K562 (cell line): ENCODE data around the gene FIBP. TPM values are rescaled to one million over a fixed set of nuclear protein-coding genes. Genes with fewer than 3 reads are reported as not detected.

Experiments
- ATAC-seq: fragments of 200-7000 bp; cut with Tn5 transposase; 3 replicates; pipeline ENCODE4 v1.9.1; 2020; ENCODE audit warnings: moderate library complexity
- BruUV-seq: library from RNA; stranded (reverse); fragments of 400-500 nt; replicated peaks from 2 replicates; lab custom pipeline; 2021; lab: Mats Ljungman, UMichigan
- CTCF ChIA-PET: fragments of 300-600 bp; formaldehyde crosslinking; extraction: SDS; loops from one replicate; lab custom pipeline; 2021; ENCODE audit warnings: low intra/inter-chr PET ratio; lab: Yijun Ruan, JAX
- POLR2A ChIA-PET: fragments of 300-600, 350-650 bp; sonication (Branson Sonifier 250); formaldehyde crosslinking; extraction: SDS; loops from one replicate; lab custom pipeline; 2021; ENCODE audit warnings: antibody characterized with exemption, inconsistent platforms; lab: Yijun Ruan, JAX
- DNase-seq, 4 experiments: peaks; one replicate each; pipeline versions ENCODE4 v3.0.0 to v3.0.0-alpha.2; 2011 to 2018; ENCODE audit warnings: low spot score in 3 of 4, mixed read lengths in 3 of 4; ENCODE audit errors: extremely low read depth in 1 of 4
- FAIRE-seq: peaks from 2 replicates; lab custom pipeline; 2011; peaks lifted over from hg19 to GRCh38; lab: Jason Lieb, UNC
- H2AFZ ChIP-seq: 2 replicates; pipeline ENCODE4 v1.6.0; 2011; ENCODE audit warnings: low read depth, low read length, control low read depth, inconsistent platforms
- H3K27ac ChIP-seq: fragments of 200-600 bp; 3 replicates; pipeline ENCODE4 v1.8.0; 2011; ENCODE audit warnings: low read depth, mild to moderate bottlenecking, control low read depth, inconsistent platforms, low read length, moderate library complexity, mixed read lengths; ENCODE audit errors: extremely low read depth
- H3K27me3 ChIP-seq, 2 experiments: fragments of 300-600 bp in 1 of 2; 2 replicates in 1 of 2; 3 replicates in 1 of 2; pipeline versions ENCODE4 v1.6.0 to v1.8.0; 2011; ENCODE audit warnings: inconsistent platforms in 2 of 2, low read length in 2 of 2, mild to moderate bottlenecking in 1 of 2, mixed read lengths in 1 of 2, moderate library complexity in 1 of 2; ENCODE audit not compliant: control insufficient read depth in 2 of 2, insufficient read depth in 2 of 2
- H3K36me3 ChIP-seq: fragments of 300-600 bp; 3 replicates; pipeline ENCODE4 v1.8.0; 2011; ENCODE audit warnings: mild to moderate bottlenecking, low read length, inconsistent platforms; ENCODE audit not compliant: control insufficient read depth, insufficient read depth
- H3K4me1 ChIP-seq, 2 experiments: fragments of 200-600 bp in 1 of 2; replicated peaks in 1 of 2; 2 replicates in 1 of 2; 3 replicates in 1 of 2; pipeline versions ENCODE4 v1.5.1 to v1.8.0; 2011; ENCODE audit warnings: inconsistent platforms in 2 of 2, low read length in 2 of 2, mild to moderate bottlenecking in 1 of 2, mixed read lengths in 1 of 2, moderate library complexity in 1 of 2; ENCODE audit not compliant: control insufficient read depth in 2 of 2, insufficient read depth in 2 of 2
- H3K4me2 ChIP-seq: 2 replicates; pipeline ENCODE4 v1.6.1; 2011; ENCODE audit warnings: low read length, control low read depth, inconsistent platforms, mixed read lengths; ENCODE audit not compliant: insufficient read depth
- H3K4me3 ChIP-seq: fragments of 200-600 bp; sonication (generic), shearing (Covaris generic); 2 replicates; pipeline ENCODE4 v1.5.1; 2016; ENCODE audit warnings: control low read depth, inconsistent platforms
- H3K79me2 ChIP-seq: fragments of 200-600 bp; 3 replicates; pipeline ENCODE4 v1.8.0; 2011; ENCODE audit warnings: low read length, inconsistent platforms; ENCODE audit not compliant: control insufficient read depth, insufficient read depth
- H3K9ac ChIP-seq, 2 experiments: 2 replicates each; pipeline versions ENCODE4 v1.6.0 to v1.6.1; 2011; ENCODE audit warnings: low read depth in 2 of 2, low read length in 2 of 2, control low read depth in 1 of 2, inconsistent platforms in 1 of 2, mild to moderate bottlenecking in 1 of 2, mixed read lengths in 1 of 2; ENCODE audit not compliant: insufficient read depth in 1 of 2
- H3K9me1 ChIP-seq: one replicate; pipeline ENCODE4 v1.6.0; 2011; ENCODE audit warnings: inconsistent platforms, mild to moderate bottlenecking, low read length, moderate library complexity; ENCODE audit not compliant: control insufficient read depth, insufficient read depth
- H3K9me3 ChIP-seq: replicated peaks from 2 replicates; pipeline ENCODE4 v1.5.1; 2011; ENCODE audit warnings: low read depth, low read length, inconsistent platforms; ENCODE audit not compliant: control insufficient read depth, insufficient read depth
- H4K20me1 ChIP-seq: replicated peaks from 2 replicates; pipeline ENCODE4 v1.6.1; 2011; ENCODE audit warnings: low read length, inconsistent platforms, mixed read lengths; ENCODE audit not compliant: control insufficient read depth, insufficient read depth
- CREM ChIP-seq: IDR thresholded peaks from 2 replicates; pipeline ENCODE4 v1.6.1; 2014; ENCODE audit warnings: antibody characterized with exemption, low read depth
- KAT7 ChIP-seq: sonication (generic); formaldehyde crosslinking; IDR thresholded peaks from 2 replicates; pipeline ENCODE4 v1.8.0; 2022; ENCODE audit warnings: missing genetic modification reagents, mild to moderate bottlenecking, borderline replicate concordance
- MNT ChIP-seq, 2 experiments: fragments of 450-650 bp; conservative IDR thresholded peaks; 2 replicates each; pipeline ENCODE4 v1.6.1; 2017; ENCODE audit warnings: mild to moderate bottlenecking in 2 of 2, moderate library complexity in 2 of 2
- POLR2G ChIP-seq: fragments of 200-400 bp; formaldehyde crosslinking; IDR thresholded peaks from 2 replicates; pipeline ENCODE4 v1.6.1; 2017; ENCODE audit warnings: low read depth, mild to moderate bottlenecking, antibody characterized with exemption, low read length, moderate library complexity
- RHOXF2B ChIP-seq: fragments of 250-450 bp; sonication (Bioruptor Pico); conservative IDR thresholded peaks from 2 replicates; pipeline ENCODE4 v1.5.1; 2021
- SMC3 ChIP-seq: conservative IDR thresholded peaks from 2 replicates; pipeline ENCODE4 v1.6.1; 2011; ENCODE audit warnings: low read depth, low read length, improper control_type of control experiment; ENCODE audit not compliant: insufficient read depth
- SRSF7 ChIP-seq: fragments of 200-400 bp; formaldehyde crosslinking; optimal IDR thresholded peaks from 2 replicates; pipeline ENCODE3; 2017; ENCODE audit warnings: mild to moderate bottlenecking, low read depth, low read length
- ZNF146 ChIP-seq: IDR thresholded peaks from one replicate; pipeline ENCODE4 v1.6.1; 2018; ENCODE audit warnings: missing compliant biosample characterization; ENCODE audit not compliant: unreplicated experiment
- ZNF77 ChIP-seq: fragments of 250-450 bp; sonication (Bioruptor Pico); IDR thresholded peaks from 2 replicates; pipeline ENCODE4 v1.5.0; 2020
- ZNF780A ChIP-seq: fragments of 250-450 bp; sonication (Bioruptor Pico); IDR thresholded peaks from 2 replicates; pipeline ENCODE4 v1.5.0; 2021; ENCODE audit warnings: mild to moderate bottlenecking
- WGBS: fragments of 100-300 bp; shearing (Covaris generic); methylation state at CpG from one replicate; pipeline ENCODE4 v1.1.6; 2016; ENCODE audit warnings: low coverage, mixed read lengths; ENCODE audit not compliant: insufficient coverage; ENCODE audit errors: missing lambda C conversion rate; 5-methylcytosine and 5-hydroxymethylcytosine counted together
- in situ Hi-C: fragments of 300-500 bp; cut with MboI; formaldehyde crosslinking; loops from 4 replicates; pipeline ENCODE4 v1.15.0; 2018; ENCODE audit warnings: inconsistent platforms, mixed read lengths
- intact Hi-C: fragments of 100-400 bp; cut with micrococcal nuclease; formaldehyde crosslinking; loops from 2 replicates; pipeline ENCODE4 v1.14.2; 2022
- polyA plus RNA-seq, 8 experiments: library from polyadenylated mRNA; depleted of rRNA in 4 of 8; stranded (reverse) in 5 of 8; unstranded in 3 of 8; fragments of >200 nt; fragmentation: Nextera tagmentation in 2 of 8; fragmentation: Illumina TruSeq in 1 of 8; extraction: Ambion mirVana in 2 of 8; extraction: Trizol in 1 of 8; gene quantifications; 2 replicates each; pipeline versions ENCODE4 v1.2.1 to v1.2.3, GENCODE V29; 2011 to 2014; ENCODE audit warnings: inconsistent platforms in 1 of 8, missing spikeins in 1 of 8
- total RNA-seq, 7 experiments: library from RNA; depleted of rRNA in 6 of 7; stranded (reverse); fragments of >200 nt in 6 of 7; fragmentation: Illumina TruSeq in 2 of 7; extraction: Trizol in 2 of 7; gene quantifications; 2 replicates each; pipeline versions ENCODE4 v1.2.1 to v1.2.3, GENCODE V29; 2011 to 2021; ENCODE audit warnings: low replicate concordance in 1 of 7
- TF ChIP-seq, protein P1 (sequence below): sonication (generic); formaldehyde crosslinking; IDR thresholded peaks from 2 replicates; pipeline ENCODE4 v1.8.1; 2023; ENCODE audit warnings: mild to moderate bottlenecking, missing genetic modification reagents
- TF ChIP-seq, protein P2 (sequence below): fragments of 450-650 bp; formaldehyde crosslinking; IDR thresholded peaks from 2 replicates; pipeline ENCODE4 v1.4.0; 2020; ENCODE audit warnings: mild to moderate bottlenecking, moderate library complexity

FIBP gene
- total and polyA plus RNA-seq, 9 of the 15 experiments (the other 6 are each of a cell fraction or from before 2014, with no cell fraction given), result 41.2 to 79.2 (median 48.6) TPM

DNA sequence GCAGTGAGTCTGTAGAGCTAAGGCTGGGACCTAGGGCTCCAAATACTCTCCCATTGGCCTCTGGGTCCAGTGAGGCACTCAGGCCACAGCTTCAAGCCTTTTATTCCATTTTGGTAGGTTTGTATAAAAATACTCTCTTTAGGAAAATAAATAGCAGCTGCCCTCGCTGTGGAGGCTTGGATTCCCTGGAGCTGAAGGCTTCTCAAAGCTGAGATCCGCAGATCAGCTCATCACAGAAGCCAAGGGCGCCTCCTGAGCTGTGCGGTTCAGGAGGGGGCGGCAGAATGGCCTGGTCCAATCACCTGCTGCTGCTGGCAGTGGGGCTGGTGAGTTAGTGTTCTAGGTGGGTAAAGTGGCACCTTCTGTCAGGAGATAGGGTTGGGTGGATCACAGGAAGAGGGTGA lies 3.9 kb upstream of the FIBP start (continued):
- TF ChIP-seq, protein P1, sequence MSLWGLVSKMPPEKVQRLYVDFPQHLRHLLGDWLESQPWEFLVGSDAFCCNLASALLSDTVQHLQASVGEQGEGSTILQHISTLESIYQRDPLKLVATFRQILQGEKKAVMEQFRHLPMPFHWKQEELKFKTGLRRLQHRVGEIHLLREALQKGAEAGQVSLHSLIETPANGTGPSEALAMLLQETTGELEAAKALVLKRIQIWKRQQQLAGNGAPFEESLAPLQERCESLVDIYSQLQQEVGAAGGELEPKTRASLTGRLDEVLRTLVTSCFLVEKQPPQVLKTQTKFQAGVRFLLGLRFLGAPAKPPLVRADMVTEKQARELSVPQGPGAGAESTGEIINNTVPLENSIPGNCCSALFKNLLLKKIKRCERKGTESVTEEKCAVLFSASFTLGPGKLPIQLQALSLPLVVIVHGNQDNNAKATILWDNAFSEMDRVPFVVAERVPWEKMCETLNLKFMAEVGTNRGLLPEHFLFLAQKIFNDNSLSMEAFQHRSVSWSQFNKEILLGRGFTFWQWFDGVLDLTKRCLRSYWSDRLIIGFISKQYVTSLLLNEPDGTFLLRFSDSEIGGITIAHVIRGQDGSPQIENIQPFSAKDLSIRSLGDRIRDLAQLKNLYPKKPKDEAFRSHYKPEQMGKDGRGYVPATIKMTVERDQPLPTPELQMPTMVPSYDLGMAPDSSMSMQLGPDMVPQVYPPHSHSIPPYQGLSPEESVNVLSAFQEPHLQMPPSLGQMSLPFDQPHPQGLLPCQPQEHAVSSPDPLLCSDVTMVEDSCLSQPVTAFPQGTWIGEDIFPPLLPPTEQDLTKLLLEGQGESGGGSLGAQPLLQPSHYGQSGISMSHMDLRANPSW, result 0 out of 2 replicates have a peak, but pooled peaks have one; percentile 18
- TF ChIP-seq ZNF780A (CRISPR knock-in tag), result 0 out of 2 replicates have a peak, but pooled peaks have one; percentile 15

- WGBS, result 1% methylated on average over 57 of the region's 57 CpGs
- ChIA-PET CTCF (no interaction called here), POLR2A (interaction anchor here (0.5 to 14.4 kb wide), 38 partner anchors 9 to 1323 kb away, joined by 3 to 147 read pairs (median 4); partner anchors contain the start of genes BANF1, C11orf68, CFL1 and FOSL1)
- peak overlapping the region; percentile 89 for H3K4me2 ChIP-seq
- H3K9me1 ChIP-seq, result no peaks in the 10 kb centered on the region
- no peak overlapping the region for H2AFZ ChIP-seq
- ATAC-seq (peak; percentile 36), DNase-seq (peak in 3 of 4 experiments; percentile 39 to 80 (median 73)), FAIRE-seq (peak; percentile 19)
- H3K4me3 ChIP-seq, result peak overlapping the region; percentile 70
- H4K20me1 ChIP-seq, result peaks cover 28% of the 10 kb centered on the region
- H3K36me3 ChIP-seq, result peaks cover 50% of the 10 kb centered on the region
- in situ Hi-C loops, result no loop called here
- H3K9me3 ChIP-seq, result no peaks in the 10 kb centered on the region
- peaks cover 40 to 68% of the 10 kb centered on the region in 2 experiments for H3K4me1 ChIP-seq
- intact Hi-C loops, result no loop called here
- BruUV-seq, result TSS peak; percentile 80
- peaks cover 73% of the 10 kb centered on the region for H3K79me2 ChIP-seq
- H3K9ac ChIP-seq, result peak overlapping the region; percentile 80 to 98
- H3K27me3 ChIP-seq, result no peaks in the 10 kb centered on the region
- peak overlapping the region; percentile 84 for H3K27ac ChIP-seq
- TF ChIP-seq KAT7 (peak; percentile 68; the same call in 1 of the 2 replicates), ZNF77 (CRISPR knock-in tag) (0 out of 2 replicates have a peak, but pooled peaks have one; percentile 70), CREM (peak; percentile 54; the same call in 1 of the 2 replicates), SMC3 (peak; percentile 28; the same call in 1 of the 2 replicates), RHOXF2B (CRISPR knock-in tag) (0 out of 2 replicates have a peak, but pooled peaks have one; percentile 2), POLR2G (peak; percentile 78), SRSF7 (no peak), MNT (conservative IDR thresholded peaks at IDR 0.05) (peak in 1 of 2 experiments; percentile 43; a peak in 1 of 4 replicates), ZNF146 (CRISPR knock-in tag) (no peak)
- TF ChIP-seq, protein P2, sequence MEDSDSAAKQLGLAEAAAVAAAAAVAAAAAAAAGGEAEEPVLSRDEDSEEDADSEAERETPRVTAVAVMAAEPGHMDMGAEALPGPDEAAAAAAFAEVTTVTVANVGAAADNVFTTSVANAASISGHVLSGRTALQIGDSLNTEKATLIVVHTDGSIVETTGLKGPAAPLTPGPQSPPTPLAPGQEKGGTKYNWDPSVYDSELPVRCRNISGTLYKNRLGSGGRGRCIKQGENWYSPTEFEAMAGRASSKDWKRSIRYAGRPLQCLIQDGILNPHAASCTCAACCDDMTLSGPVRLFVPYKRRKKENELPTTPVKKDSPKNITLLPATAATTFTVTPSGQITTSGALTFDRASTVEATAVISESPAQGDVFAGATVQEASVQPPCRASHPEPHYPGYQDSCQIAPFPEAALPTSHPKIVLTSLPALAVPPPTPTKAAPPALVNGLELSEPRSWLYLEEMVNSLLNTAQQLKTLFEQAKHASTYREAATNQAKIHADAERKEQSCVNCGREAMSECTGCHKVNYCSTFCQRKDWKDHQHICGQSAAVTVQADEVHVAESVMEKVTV, result 0 out of 2 replicates have a peak, but pooled peaks have one; percentile 11
These were observed 3.2 kb upstream of the FIBP start for GRCh38 chr11:65891219-65892136.
